ENCODE data around the gene THUMPD3.

GRCh38 chr3:9398700-9399336 is 36.0 kb downstream of the THUMPD3 start:
- TF ChIP-seq CTCF (IDR thresholded peaks at IDR 0.05; ENCODE audit: low read depth, low read length, missing input control) (no peak), RAD21 (IDR thresholded peaks at IDR 0.05) (no peak), REST (IDR thresholded peaks at IDR 0.05) (no peak), FOXA1 (IDR thresholded peaks at IDR 0.05) (no peak)
